ENCODE data around the gene SULT1E1.

The SULT1E1 gene, protein sequence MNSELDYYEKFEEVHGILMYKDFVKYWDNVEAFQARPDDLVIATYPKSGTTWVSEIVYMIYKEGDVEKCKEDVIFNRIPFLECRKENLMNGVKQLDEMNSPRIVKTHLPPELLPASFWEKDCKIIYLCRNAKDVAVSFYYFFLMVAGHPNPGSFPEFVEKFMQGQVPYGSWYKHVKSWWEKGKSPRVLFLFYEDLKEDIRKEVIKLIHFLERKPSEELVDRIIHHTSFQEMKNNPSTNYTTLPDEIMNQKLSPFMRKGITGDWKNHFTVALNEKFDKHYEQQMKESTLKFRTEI

GRCh38 chr4:69860052-69860451 is at the start of gene SULT1E1:
TSS of gene SULT1E1 (minus strand) at chr4:69860145. CDS start at chr4:69857644, 2,501 bp downstream.
- no peak for DNase-seq

GRCh38 chr4:69909195-69909594 is 49.2 kb upstream of the SULT1E1 start:
- no peak for DNase-seq

DNA sequence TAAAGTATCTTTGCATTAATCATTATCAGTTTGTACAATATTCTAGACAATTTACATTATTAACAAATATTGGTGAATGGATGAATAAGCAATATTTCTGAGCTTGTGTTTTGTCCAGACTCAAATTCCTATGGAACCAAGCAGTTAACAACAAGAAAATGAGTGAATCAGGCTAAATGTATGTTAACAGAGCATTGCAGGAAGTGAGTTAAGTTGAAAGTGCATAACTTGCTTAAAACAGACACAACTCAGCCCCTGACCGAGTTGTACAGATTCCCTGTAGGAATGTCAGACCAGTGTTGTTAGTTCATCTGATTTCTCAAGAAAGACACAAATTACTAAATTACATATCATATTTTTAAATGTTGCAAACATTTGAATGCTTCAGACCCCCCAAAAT is 47.2 kb upstream of the SULT1E1 start:
- no peak for DNase-seq

DNA sequence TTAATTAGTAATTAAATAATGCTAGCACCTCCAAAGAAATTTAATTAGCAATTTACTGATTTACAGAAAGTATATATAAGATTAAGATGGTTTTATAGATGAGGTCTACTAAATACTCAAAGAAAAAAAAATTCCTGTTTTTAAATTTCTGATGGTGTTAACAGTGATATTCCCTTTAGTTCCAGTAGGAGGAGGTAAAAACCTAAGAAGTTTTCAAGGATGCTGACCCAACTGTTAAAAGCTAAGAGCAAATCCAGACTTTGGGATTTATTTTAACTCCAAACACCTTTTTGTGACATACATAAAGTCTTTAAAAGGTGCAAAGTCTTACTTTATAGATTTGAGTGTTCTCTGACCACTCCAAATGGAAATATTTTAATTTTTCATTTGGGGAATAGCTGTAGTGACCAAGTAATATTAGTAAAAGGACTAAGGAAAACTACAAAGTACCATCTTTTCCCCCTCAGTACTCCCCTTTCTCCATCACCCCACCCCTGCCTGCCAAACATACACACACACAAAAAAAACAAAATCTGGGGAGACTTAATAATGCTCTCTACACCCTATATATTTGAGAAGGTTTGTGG is 36.7 kb upstream of the SULT1E1 start:
- DNase-seq, result no peak

DNA sequence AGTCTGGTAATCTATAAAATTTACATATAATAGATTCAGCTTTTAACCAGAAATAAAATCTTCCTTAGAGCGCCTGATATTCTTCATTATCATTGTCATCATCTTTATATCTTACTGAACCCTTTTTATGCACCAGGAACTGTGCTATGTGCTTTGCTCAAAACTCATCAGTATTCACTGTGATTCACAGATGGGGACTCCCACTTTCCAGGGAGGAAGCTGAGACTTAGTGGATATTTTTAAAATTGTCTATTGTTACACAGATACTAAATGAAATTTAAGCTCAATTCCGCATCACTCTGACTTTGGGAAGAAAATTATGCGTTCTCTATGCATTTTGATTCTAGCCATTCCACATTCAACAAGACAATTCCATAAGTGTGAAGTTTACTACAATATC is 34.8 kb upstream of the SULT1E1 start:
- no peak for DNase-seq

- DNase-seq, result no peak
These were observed 34.2 kb upstream of the SULT1E1 start for GRCh38 chr4:69894186-69894585.

DNA sequence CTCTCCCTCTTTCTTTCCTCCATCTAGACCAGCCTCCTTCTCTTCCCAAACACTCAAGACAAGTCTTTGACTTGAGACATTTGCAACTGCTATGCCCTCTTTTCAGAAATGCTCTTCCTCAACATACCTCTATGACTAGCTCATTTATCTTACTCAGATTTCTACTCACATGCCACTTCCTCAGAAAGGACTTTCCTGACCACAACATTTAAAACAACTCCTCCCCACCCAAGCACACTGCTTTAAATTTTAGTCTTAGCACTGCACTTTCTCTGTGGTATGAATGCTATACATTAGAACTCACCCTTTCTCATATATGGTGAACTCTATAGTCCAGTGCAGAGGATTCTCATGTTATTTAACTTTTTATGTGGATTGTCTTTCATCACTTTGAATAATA is 28.4 kb upstream of the SULT1E1 start:
- no peak for DNase-seq

GRCh38 chr4:69882150-69882549 is 22.2 kb upstream of the SULT1E1 start:
- no peak for DNase-seq

GRCh38 chr4:69881173-69881773 is 21.3 kb upstream of the SULT1E1 start:
- no peak for DNase-seq

- no peak for DNase-seq
These were observed 18.3 kb upstream of the SULT1E1 start for GRCh38 chr4:69878250-69878649.

GRCh38 chr4:69877453-69877852 is 17.5 kb upstream of the SULT1E1 start:
- DNase-seq, result no peak

- no peak for DNase-seq
These were observed 16.1 kb upstream of the SULT1E1 start for GRCh38 chr4:69876071-69876470.

DNA sequence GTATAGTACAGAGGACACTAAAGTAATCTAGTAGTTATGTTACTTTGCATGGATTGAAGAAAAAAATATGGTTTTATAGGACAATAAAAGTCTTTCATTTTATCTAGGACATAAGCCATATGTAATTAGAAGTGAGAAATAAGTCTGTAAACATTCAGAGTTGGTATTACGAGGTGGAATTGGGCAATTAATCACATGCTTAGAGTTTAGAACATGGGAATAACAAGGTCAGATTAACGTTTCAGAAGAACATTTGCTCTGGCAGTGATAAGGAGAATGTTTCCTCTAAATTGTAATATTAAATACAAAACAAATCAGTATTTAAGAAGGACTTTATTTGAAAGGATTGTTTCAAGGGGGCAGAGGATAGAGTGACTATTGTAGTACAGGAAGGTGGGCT is 15.6 kb upstream of the SULT1E1 start:
- no peak for DNase-seq

DNA sequence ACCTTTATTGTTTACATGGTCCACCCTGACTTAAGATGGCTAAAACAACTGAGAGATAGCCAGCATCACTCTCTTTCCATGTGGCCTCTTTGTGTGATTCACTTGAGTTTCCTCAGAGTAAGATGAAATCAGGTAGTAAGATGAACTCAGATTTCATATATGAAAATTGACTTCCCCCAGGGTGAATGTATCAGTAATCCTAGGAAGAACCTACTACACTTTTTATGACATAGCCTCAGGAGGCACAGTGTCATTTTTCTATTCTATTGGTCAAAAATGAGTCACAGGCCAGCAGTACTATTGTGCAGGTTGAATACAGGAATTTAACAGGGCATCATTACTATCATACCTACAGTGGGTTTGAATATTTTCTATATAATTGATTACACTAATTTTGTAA is 14.6 kb upstream of the SULT1E1 start:
- DNase-seq, result no peak

- DNase-seq, result no peak
These were observed 1.8 kb upstream of the SULT1E1 start for GRCh38 chr4:69861756-69862155.

DNA sequence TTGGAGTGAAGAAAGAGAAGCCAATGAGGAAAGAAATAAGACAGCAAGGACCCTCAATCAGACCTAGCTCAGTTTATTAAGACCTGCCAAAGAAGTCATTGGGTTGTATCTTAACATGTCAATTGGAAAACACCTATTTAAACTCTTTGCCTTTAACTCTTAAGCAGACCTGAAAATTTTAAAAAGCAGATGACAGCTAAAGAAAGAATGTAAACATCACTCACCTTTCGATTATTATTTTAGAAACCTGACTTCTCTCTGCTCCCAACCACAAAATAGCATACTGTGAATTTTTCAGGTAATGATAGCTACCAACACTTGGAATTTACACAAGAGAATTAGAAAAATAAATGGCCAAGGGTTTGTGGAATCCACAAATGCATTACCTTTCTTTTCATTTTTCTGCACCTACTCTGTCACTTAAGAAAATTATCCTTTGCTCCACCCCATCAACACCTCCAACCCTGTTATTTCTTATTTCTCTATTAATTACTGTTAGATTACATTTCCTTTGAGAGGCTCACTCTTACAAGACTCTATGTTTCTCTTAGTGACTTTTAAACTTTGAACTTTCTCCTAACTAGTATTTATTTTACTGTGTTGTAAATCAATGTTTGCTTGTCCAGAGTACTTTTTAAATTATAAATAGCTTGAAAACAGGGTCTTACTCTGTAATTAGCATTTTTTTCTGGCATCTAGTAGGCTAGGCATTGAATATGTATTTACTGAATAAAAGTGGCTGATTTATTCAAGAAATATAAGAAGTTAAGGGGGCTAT is 765 bp upstream of the SULT1E1 start:
- no peak for DNase-seq

GRCh38 chr4:69859140-69859685 is 732 bp downstream of the SULT1E1 start:
- no peak for DNase-seq

- no peak for DNase-seq
These were observed 1.3 kb downstream of the SULT1E1 start for GRCh38 chr4:69858690-69859089.

GRCh38 chr4:69855822-69856221 is 4.1 kb downstream of the SULT1E1 start:
- DNase-seq, result no peak

- DNase-seq, result no peak
These were observed 10.0 kb downstream of the SULT1E1 start for GRCh38 chr4:69849969-69850368.

GRCh38 chr4:69849297-69849696 is 10.6 kb downstream of the SULT1E1 start:
- DNase-seq, result no peak

DNA sequence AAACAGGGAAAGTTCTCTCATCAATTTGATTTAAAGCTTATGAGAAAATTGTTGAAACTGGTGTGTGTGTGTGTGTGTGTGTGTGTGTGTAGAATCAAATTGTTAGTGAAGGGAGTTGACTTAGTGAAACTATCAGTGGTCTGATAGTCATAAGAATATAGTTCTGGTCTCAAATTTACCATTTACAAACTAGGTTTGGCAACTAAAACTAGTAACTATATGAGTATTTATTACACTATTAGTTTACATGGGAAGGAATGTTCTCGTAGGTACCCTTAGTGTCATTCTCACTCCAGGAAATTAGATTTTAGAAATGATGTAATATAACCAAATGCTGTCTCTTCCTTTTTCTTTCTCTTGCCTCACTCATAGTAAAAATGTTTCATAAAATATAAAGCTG is 11.9 kb downstream of the SULT1E1 start:
- DNase-seq, result no peak

- no peak for DNase-seq
These were observed 16.0 kb downstream of the SULT1E1 start for GRCh38 chr4:69843932-69844331.

Data from stimulated activated CD4-positive, alpha-beta T cell treated with anti-CD3 and anti-CD28 coated beads, Interleukin-2, amount 100 ng/mL, for 48 hours (primary cell).